Kidney epithelial cell (primary cell): ENCODE data around the gene ZNF304. TPM values are rescaled to one million over a fixed set of nuclear protein-coding genes. Genes with fewer than 3 reads are reported as not detected.
"Not testable (repeated sequence)": the region's sequence is repeated elsewhere in the genome, so short reads cannot be mapped to it uniquely, and the experiment has no call there.

Source experiments
- DNase-seq: peaks from one replicate; pipeline ENCODE4 v3.0.0-alpha.2; 2010; ENCODE audit warnings: low read depth
- H3K27me3 ChIP-seq: 2 replicates; pipeline ENCODE4 v1.6.0; 2011; ENCODE audit warnings: low read length; ENCODE audit not compliant: control insufficient read depth, insufficient read depth
- H3K36me3 ChIP-seq: 2 replicates; pipeline ENCODE4 v1.5.1; 2011; ENCODE audit warnings: low read length; ENCODE audit not compliant: control insufficient read depth, insufficient read depth
- H3K4me3 ChIP-seq: 2 replicates; pipeline ENCODE4 v1.5.1; 2011; ENCODE audit warnings: low read depth, mild to moderate bottlenecking, control low read depth, low read length
- total RNA-seq: library from RNA; depleted of rRNA; stranded (reverse); fragments of >200 nt; gene quantifications from 2 replicates; pipeline ENCODE4 v1.2.3, GENCODE V29; 2015
- TF ChIP-seq, protein P1 (sequence below): IDR thresholded peaks from 2 replicates; pipeline ENCODE4 v1.5.1; 2011; ENCODE audit warnings: mild to moderate bottlenecking, moderate library complexity, low read length, control low read depth, inconsistent platforms; ENCODE audit not compliant: insufficient read depth, poor library complexity, severe bottlenecking

Gene ZNF304
- total RNA-seq, 1 donor from 2014 or later, result 8.0 TPM

DNA sequence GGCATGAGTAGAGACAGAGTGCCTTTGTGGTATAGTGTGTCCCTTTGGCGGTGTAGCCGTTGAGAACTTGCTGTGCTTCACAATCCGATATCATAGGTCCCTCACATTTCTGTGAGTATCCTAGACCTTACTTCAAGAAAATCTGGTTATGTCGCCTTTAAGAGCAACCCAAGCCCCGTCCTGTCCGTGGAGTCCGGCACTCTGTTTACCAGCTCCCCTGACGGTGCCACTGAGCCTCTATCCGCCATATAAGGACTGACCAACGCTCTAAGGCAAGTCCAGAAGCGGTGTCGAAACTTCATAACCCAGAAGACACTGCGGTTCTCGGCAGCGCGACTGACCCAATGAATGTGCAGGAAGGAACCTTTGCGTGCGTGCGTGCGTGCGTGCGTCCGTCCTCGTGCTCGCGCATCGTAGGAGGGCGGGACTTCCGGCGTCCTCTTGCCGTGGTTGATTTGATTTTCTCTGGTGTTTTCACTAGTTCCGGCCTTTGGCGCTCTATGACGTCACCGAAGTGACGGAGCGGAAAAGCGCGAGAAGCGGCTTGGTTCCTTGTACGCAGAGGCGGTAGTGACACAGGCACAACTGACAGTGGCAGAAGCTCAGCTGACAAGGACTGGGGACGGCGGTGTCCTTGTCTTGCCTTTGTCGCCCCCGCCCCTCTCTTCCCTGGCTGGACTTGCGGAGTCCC, 12.1 kb downstream of the ZNF304 start, which contains the start of the genes TRAPPC2B and ZNF547:
TRAPPC2B (plus strand) TSS at position 555 of the 691 bp plus-strand sequence. CDS start 1,283 bp downstream, outside the sequence.
ZNF547 (plus strand) TSS at position 555 of the 691 bp plus-strand sequence. CDS start 5,005 bp downstream, outside the sequence.
- H3K27me3 ChIP-seq, result no peaks in the 10 kb centered on the region
- no peaks in the 10 kb centered on the region for H3K36me3 ChIP-seq
- peak within 1 kb of the TSS; percentile 85 for H3K4me3 ChIP-seq
- peak; percentile 98 for DNase-seq
- TF ChIP-seq, protein P1, sequence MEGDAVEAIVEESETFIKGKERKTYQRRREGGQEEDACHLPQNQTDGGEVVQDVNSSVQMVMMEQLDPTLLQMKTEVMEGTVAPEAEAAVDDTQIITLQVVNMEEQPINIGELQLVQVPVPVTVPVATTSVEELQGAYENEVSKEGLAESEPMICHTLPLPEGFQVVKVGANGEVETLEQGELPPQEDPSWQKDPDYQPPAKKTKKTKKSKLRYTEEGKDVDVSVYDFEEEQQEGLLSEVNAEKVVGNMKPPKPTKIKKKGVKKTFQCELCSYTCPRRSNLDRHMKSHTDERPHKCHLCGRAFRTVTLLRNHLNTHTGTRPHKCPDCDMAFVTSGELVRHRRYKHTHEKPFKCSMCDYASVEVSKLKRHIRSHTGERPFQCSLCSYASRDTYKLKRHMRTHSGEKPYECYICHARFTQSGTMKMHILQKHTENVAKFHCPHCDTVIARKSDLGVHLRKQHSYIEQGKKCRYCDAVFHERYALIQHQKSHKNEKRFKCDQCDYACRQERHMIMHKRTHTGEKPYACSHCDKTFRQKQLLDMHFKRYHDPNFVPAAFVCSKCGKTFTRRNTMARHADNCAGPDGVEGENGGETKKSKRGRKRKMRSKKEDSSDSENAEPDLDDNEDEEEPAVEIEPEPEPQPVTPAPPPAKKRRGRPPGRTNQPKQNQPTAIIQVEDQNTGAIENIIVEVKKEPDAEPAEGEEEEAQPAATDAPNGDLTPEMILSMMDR, result no peak

DNA sequence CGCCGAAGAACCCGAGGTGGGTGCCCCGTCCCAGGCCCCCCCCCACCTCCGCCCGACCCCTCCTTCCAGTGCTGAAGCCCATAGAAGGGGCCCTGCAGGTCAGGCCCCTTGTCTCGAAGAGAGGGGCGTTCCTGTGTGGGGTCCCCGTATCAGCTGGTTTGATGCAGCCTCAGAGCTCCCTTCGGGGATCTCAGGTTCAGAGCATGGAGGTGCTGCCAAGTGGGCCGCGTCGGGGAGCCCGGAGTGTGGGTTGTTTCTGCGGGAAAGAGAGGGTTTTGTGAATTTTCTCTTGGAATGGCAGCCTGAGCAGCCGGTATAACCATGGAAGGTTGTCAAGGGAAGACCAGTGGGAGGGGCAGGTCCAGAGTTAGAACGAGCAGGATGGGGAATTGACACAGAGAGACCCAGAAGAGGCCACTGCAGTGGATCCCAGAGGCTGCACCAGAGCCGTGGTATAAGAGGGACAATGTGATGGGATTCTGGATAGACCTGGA, 12.7 kb downstream of the ZNF304 start:
- TF ChIP-seq, protein P1, result no peak
- H3K4me3 ChIP-seq, result peak overlapping the region; percentile 85
- no peak for DNase-seq

DNA sequence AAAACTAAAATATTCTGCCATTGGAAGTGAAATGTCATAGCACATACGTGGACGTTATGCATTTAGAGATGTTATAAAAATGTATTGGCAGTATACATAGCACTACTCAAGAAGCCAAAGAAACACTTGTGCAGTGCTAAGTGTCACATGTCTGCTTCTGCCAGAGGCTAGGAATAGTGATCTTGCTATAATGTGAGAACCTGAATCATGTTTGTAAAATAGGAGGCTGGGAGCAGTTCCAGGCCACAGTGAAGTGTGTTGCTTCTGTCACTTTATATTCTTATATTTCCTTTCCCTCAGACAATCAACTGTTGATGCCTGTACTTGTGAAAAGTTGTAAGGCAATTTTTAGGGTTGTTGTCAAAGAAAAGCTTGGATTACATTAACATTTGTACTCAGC, 15.7 kb downstream of the ZNF304 start:
- TF ChIP-seq, protein P1, result no peak
- no peak for DNase-seq
- Histone ChIP-seq H3K27me3 (no peaks in the 10 kb centered on the region), H3K36me3 (no peaks in the 10 kb centered on the region), H3K4me3 (no peak overlapping the region)

More for the DNA sequence above, 12.7 kb downstream of the ZNF304 start:
- H3K27me3 ChIP-seq, result no peaks in the 10 kb centered on the region
- H3K36me3 ChIP-seq, result no peaks in the 10 kb centered on the region

DNA sequence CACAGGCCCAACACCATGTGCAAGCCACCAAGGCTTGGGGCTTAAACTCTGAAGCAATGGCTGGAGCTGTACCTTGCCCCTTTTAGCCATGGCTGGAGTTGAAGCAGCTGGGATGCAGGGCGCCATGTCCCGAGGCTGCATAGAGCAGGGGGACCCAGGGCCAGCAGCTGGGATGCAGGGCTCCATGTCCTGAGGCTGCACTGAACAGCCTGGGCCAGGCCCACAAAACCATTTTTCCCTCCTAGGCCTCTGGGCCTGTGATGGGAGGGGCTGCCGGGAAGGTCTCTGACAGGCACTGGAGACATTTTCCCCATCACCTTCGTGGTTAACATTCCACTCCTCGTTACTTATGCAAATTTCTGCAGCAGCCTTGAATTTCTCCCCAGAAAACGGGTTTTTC, 23.1 kb downstream of the ZNF304 start:
- H3K27me3 ChIP-seq, result no peaks in the 10 kb centered on the region
- H3K36me3 ChIP-seq, result no peaks in the 10 kb centered on the region
- no peak for DNase-seq
- TF ChIP-seq, protein P1, result no peak
- H3K4me3 ChIP-seq, result no peak overlapping the region

DNA sequence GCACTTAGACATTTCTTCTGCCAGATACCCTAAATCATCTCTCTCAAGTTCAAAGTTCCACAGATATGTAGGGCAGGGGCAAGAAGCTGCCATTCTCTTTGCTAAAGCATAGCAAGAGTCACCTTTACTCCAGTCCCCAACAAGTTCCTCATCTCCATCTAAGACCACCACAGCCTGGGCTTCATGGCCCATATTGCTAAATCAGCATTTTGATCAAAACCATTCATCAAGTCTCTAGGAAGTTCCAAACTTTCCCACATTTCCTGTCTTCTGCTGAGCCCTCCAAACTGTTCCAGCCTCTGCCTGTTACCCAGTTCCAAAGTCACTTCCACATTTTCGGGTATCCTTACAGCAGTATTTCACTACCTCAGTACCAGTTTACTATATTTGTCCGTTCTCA, 23.6 kb downstream of the ZNF304 start:
- H3K27me3 ChIP-seq, DNase-seq, H3K36me3 ChIP-seq, H3K4me3 ChIP-seq: not testable (repeated sequence)

DNA sequence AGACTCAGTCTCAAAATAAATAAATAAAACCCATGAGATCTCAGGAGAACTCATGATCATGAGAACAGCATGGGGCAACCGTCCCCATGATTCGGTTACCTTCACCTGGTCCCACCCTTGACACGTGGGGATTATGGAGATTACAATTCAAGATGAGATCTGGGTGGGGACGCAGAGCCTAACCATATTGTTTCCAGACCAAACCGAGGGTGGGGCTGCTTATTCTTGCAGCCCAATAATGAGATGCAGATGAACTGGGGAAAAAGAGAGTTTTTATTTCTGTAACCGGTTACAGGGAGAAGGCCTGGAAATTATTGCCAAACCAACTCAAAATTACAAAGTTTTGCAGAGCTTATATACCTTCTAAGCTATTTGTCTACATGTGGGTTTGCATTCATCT, 25.1 kb downstream of the ZNF304 start:
- no peak overlapping the region for H3K4me3 ChIP-seq
- DNase-seq, result no peak
- no peaks in the 10 kb centered on the region for H3K27me3 ChIP-seq
- TF ChIP-seq, protein P1, result no peak
- no peaks in the 10 kb centered on the region for H3K36me3 ChIP-seq
